Stimulated activated CD8-positive, alpha-beta memory T cell treated with anti-CD3 and anti-CD28 coated beads, Interleukin-12 subunit alpha, Interleukin-12 subunit beta, amount 100 ng/mL, for 24 hours (primary cell): ENCODE data around the gene CCDC47.
A peak's percentile ranks its signal among the peaks of the same experiment; 100 is the strongest.
"Not testable (repeated sequence)": the region's sequence is repeated elsewhere in the genome, so short reads cannot be mapped to it uniquely, and the experiment has no call there.

ENCODE experiments used
- DNase-seq: peaks from one replicate; pipeline ENCODE4 v3.0.0-alpha.2; 2020; ENCODE audit errors: extremely low read depth

Gene CCDC47

DNA sequence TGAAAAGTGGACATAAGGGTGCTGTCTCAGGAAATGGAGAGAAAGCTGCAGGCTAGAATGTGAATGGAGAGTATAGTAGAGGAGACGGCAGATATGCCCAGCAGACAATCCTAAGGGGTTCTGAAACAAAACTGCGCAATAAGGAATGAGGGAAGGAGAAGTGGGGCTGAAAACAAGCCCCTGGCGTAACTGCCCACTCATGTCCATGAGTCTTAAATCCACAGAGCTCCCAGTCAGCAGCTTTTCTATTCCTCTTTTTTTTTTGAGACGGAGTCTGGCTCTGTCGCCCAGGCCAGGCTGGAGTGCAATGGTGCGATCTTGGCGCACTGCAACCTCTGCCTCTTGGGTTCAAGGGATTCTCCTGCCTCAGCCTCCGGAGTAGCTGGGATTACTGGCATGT is 37.7 kb downstream of the CCDC47 start:
- no peak for DNase-seq

GRCh38 chr17:63722403-63722802 is 51.0 kb downstream of the CCDC47 start:
- no peak for DNase-seq

- DNase-seq: not testable (repeated sequence)
These were observed 53.2 kb downstream of the CCDC47 start for GRCh38 chr17:63720194-63720593.

- DNase-seq: no peak
These were observed 54.4 kb downstream of the CCDC47 start for GRCh38 chr17:63718988-63719387.

- no peak for DNase-seq
These were observed 57.0 kb downstream of the CCDC47 start for GRCh38 chr17:63716426-63716825.

DNA sequence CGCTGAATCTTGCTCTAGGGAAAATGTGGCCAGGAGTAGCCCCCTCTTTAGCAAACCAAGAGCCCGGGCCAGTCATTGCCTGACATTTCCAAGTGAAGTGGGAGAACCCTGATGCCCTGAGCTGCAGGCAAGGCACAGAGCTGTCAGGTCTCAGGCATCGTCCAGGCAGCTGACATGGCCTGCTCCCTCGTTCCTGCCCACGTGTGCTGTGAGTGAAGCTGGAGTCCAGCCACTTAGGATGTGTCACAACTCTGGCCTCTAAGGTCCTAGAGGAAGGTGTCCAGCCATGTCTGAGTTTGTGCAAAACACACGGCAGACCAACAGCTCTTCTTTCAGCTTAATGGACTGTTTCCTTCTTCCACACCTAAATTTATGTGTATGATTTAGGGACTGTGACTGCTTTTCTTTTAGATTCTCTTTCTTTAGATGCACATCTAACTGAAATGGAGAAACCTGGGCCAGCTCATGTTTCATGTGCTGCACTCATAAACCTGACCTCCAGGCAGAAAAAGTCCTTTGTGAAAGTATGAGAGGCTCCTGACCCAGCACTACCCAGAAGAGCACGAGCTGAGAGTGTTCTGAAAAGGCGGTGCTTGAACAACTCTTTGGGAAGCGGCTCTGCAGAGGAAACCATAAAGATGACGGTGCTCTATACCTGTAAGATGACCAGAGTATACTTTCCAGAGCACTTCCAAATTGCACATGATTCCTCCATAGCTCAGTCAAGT is 58.7 kb downstream of the CCDC47 start:
- DNase-seq: no peak

DNA sequence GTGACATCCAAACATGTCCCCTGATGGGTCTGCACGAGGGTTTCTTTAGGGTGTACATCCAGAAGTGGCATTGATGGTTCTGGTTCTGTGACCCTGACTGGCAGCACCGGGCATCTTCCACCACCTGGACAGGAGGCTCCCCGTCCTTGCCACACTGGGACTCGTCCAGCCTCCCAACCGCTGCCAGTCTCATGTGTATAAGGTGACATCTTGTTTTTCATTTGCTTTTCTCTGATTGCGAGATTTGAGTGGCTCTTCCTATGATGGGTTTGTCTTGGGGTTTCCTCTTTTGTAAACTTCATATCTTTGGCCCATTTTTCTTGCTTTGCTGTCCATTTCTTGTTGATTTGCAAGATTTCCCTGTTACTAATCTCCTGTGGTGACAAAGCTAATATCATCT is 64.3 kb downstream of the CCDC47 start:
- no peak for DNase-seq

DNA sequence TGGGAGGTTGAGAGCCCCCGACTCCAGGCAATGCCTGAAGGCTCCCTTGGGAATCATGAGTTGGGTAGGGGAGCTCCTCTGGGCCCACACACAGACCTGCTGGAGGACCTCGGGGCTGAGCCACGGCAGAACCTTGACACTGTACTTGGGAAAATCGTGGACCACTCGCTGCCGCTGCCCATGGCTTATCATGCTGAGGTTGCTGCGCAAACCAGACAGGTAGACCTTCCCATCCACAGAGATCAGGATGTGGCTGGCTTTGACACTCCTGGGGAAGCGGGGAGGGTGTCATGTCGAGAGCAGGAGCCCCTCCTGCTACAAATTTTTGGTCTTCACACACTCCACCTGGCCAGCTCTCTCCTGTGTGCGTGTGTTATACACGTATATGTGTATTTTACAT is 66.2 kb downstream of the CCDC47 start:
- DNase-seq: no peak

- no peak for DNase-seq
These were observed 66.9 kb downstream of the CCDC47 start for GRCh38 chr17:63706336-63707082.

- no peak for DNase-seq
These were observed 67.7 kb downstream of the CCDC47 start for GRCh38 chr17:63705657-63706056.

- no peak for DNase-seq
These were observed 68.6 kb downstream of the CCDC47 start for GRCh38 chr17:63704836-63705235.

GRCh38 chr17:63704259-63704576 is 69.2 kb downstream of the CCDC47 start:
- DNase-seq: no peak

DNA sequence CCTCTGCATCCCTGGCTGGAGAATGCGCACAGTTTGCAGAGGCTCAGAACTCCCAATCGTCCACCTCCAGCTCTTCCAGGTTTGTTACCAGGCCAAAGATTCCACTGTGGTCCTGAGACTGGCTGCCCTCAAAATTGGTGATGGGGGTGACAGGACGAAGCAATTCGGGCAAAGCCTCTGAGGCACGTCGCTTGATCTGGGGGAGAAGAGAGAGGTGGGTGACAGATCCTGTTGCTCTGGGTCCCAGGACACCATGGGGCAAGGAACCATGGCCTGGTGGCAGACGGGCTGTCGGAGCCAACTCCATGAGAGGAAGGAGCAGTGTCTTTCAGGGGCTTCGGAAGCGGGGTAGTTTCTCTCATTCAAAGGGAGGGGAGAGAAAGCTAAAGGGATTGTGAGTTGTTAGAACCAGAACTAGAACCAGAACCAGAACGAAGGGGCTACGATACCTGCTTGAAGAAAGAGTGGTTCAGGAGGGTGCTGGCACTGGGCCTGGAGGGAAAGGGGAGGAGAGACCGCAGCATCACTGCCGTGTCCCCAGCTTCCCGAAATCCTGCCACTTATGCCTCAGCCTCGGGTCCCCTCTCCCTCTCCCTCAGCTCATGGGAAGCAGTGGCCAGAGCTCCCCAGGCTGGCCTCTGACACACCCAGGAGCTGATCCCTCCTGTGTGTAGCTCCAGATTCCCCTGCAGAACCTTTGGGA is 69.7 kb downstream of the CCDC47 start:
- DNase-seq: no peak

DNA sequence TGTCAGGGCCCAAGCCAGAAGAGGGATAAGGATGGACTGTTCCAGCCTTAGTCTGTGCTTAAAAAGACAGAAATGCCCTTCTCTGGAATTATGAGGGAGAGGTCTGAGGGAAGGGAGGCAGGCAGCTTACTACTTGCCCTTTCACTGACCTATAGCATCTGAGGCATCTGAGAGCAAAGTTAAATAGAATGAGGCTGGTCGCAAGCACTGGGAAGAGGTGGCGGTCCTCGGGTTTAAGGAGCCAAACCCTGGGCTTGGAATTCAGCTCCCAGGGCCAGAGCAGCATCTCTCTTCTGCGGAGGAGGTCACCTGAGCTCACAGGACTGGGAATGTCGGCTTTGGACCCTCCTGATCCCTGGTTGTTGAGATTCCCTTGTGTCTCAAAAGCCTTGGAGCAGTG is 70.4 kb downstream of the CCDC47 start:
- no peak for DNase-seq

DNA sequence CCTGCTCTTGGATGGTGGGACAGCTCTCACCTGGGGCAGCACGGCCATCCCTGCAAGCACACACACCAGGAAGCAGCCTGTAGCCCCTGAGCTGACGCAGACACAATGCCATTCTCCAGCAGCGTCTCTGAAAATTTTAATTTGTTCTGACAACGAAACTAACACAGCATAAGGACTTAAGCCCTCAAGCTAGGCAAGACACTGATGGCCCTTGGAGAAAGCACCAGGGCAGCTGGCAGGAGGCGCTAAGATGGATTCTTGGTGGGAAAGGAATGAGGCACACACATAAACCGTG is 70.7 kb downstream of the CCDC47 start:
- no peak for DNase-seq

DNA sequence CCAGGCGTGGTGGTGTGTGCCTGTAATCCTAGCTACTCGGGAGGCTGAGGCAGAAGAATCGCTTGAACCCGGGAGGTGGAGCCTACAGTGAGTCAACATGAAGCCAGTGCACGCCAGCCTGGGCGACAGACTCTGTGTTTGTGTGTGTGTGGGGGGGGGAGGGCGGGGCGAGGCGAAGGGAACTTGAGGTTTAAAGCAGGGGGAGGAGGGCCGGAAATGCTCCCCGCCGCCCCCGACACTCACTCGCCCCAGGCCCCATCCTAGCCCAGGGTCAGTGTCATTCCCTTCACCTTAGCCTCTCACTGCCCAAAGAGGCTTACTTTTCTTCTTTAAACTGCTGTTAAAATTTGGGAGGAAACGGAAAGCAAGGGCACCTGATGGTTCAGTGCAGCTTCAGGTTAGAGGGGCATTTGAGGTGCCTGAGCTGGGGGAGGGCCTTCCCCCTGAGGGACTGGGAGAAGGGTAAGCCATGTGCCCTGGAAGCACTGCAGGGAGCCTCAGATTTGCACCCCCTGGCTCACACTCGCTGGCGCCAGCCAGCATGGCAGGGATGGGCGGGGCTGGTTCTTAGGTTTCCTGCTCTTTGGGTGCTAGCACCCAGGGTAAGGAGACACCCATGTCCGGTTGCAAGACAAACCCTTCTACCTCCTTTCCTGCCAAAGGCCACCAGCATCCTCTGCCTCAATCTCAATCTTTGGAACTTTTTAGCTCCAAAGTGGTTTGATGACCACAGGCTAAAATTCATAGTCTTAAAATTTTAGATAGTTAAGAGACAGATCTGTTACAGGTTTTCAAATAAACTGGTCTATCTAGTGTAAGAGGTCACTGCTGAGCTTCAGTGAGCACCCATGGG is 71.3 kb downstream of the CCDC47 start:
- peak; percentile 49 for DNase-seq

GRCh38 chr17:63701456-63701820 is 72.0 kb downstream of the CCDC47 start:
- DNase-seq: no peak

DNA sequence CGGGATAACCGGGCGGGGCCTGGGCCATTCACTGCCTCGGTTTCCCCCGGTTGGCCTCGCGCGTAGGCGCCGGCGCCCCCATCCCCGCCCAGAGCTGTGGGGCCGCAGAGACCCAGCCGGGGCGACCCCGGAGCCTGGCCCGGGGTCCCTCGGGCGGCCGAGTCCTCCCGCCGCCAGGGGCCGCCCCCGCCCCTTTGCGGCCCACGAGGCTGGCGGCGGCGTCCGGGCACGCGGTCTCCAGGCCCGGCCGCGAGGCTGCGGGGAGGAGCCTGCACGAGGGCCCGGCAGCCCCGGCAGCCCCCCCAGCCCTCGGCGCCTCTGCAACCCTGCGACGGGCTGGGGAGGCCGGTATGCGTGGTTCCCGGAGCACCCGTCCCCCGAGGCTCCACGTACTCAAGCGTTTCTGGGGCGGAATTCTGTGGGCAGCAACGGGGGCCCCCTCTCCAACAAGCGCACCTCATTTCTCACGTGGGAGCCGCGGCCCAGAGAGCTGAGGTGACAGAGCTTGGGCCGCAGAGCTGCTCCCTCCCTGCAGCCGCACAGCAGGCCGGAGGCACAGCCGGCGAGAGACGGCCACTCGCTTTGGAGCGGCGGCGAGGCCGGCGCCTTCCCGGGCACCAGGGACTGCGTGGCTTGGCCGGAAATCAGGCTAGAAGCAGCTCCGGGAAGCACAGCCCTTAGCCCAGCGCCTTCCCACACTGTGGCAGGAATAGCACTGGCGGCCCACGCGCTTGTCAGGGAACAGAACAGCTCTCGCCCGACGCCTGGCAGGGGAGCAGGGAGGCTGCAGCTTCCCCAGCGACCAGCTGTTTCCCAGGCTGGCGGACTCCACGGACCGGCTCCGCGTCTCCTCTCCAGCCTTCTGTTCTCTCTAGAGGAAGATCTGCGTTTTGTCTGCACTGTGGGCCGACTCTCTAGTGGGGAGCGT is 72.6 kb downstream of the CCDC47 start:
- DNase-seq: peak; percentile 25

GRCh38 chr17:63699638-63700527 is 73.5 kb downstream of the CCDC47 start, which contains the start of gene LIMD2:
Gene LIMD2 (minus strand): TSS chr17:63700125. CDS start chr17:63699298, 827 bp downstream.
- peak; percentile 58 for DNase-seq
